SKM-1 treated with dmso at 0.1 percent for 144 hours (cell line): ENCODE measurements around the gene GFRAL.
A peak's percentile ranks its signal among the peaks of the same experiment; 100 is the strongest.

ENCODE experiments used
- DNase-seq: peaks from one replicate; lab custom pipeline; 2025; ENCODE audit not compliant: unreplicated experiment; lab: John Stamatoyannopoulos, UW

GFRAL gene

DNA sequence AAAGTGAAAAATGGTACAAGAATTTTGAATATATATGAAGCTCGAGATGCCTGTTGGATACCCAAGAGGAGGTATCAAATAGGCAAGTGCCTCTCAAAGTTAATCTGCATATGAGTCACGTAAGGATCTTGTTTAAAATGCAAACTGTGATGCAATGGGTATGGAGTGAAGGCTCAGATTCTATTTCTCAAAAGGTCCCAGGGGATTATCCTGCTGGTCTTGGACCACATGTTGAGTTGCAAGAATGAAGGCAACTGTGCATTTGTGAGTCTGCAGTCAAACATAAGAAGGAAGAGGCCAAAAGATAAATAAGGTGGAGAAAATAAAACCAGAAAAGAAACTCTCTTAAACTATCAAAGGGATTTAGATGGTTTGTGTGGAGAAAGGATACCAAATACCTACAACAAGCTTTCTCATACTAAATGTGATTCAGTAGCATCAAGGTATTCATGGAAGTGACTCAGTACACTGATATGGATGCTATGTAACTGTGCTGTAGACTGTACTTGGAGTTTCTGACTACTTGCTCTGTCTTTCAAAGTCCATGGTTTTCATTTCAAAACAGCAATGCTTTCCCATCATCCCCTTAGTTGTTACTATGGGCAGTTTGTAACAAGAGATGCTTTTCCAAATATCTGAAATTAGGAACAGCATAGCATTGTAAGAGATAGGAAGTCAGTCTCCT is 106.3 kb downstream of the GFRAL start:
- DNase-seq = no peak

DNA sequence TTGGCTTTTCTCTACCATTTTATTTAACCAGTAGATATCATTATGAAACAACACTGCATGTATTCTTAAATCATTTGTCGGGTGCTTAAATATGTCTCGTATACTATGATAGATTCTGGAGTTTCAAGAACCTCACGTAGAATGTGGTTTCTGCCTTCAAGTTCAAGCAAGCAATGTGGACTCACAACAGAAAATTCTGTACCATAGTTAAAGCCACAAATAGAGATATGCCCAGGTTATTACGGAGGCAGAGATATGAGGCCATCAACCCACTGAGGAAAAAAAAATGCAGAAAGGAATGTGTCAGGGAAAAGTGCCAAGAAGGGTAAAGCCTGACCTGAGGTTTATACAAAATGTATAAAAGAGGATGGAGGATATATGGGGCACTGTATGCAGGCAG is 109.9 kb downstream of the GFRAL start:
- no peak for DNase-seq

DNA sequence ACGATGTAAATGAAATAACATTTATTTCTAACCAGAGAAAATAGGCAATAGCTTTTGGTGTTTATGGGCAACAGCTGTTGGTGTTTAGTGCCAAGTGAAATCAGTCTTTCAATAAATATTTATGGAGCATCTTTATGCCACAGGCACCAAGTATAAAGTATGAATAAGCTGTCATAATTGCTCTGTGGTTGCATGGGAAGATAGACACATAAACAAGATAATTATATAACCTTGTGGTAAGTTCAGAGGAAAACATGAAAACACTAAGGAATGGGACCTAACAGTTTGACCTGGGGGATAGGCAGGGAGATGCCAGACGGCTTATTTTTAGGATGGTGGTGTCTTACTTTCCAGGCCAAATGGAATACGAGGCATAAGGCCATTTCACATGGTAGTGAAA is 110.9 kb downstream of the GFRAL start:
- no peak for DNase-seq

DNA sequence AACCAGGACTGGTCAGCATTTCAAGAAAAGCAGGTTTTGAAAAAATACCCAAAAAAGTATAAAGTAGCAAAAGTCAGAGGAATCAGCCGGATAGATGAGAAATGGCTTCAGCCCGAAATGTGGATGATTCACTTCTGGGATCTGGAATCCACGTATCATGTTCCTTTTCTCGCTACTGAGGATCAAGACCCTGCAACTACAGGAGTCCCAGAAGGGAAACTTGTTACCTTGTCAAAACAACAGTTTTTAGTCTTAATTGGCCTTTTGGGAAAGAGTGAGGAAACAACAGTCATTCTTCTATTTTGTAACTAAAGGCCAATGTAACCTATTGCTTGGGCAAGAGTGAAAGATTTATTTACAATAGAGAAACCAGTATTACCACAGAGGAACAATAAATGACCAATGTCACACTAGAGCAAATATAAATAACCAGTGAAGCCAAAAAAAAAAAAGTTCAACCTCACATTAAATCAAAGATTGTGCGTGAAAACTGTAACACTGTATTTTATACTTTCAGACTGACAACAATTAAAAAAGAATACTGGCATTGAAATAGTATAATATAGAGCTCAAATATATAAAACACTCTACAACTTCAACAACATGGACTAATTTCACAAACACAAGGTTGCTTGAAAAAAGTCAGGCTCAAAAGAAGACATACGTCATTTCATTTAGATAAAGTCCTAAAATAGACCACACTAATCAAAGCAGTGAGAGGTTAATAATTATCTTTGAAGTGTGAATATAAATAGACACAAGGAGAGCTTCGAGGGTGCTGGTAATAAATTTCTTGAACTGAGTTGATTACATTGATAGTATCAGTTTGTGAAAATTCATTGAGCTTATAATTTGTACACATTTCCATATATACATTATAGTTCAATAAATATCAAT is 116.2 kb downstream of the GFRAL start:
- no peak for DNase-seq

DNA sequence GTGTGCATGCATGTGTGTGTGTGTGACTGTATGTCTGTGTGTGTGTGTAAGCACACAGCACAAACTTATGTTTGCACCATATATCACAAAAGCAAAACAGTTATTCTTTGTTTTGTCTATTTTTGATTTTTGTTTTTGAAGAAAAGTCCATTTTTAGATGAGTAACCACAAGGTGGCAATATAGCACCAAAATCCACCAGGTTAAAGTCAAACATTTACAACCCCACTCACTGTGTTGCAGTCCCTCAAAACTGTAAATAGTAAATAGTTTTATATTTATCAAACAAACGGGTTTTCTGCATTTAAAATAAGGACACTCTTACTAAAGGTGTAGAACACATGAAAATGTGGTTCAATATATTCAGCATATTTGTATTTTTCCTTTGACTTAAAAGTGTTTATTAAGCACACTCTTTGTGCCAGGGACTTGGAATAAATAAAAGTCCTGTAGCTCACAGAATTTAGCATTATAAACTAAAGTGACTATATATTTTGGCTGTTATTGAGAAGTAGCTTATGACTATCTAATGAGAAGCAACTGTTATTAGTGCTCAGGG is 118.5 kb downstream of the GFRAL start:
- peak; percentile 36 for DNase-seq

DNA sequence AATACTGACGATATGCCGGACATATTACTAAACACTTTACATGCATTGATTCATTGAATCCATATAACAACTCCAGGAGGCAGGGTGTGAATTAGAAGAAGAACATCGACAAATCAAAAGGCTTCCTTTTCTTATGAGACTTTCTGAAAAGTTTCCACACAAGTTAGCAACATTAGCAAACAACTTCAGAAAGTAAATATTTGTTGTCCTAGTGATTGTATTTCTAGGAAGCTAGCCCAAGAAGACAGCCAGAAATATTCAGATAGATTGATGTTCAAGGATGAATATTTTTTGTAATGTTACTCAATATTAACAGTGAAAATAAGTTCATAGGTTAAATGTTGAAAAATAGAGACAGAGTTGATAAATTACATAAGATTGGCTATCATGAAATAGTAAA is 120.6 kb downstream of the GFRAL start:
- DNase-seq = no peak

DNA sequence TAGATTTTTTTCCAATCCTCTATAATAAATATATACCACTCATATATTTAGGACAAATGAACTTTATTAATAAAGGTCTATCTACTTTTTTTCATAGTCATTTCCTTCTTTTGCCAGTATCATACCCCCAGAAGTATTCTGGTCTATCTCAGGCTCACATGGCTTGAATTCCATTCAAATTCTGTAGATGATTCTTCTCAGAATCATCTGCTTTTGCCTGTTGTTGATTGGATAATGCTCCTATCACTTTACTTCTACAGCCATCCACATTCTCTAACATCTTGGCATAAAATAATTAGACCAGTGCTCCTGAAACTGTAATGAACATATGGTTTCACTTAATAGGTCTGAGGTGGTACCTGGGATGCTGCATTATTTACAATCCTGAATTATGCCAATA is 121.2 kb downstream of the GFRAL start:
- DNase-seq = no peak

DNA sequence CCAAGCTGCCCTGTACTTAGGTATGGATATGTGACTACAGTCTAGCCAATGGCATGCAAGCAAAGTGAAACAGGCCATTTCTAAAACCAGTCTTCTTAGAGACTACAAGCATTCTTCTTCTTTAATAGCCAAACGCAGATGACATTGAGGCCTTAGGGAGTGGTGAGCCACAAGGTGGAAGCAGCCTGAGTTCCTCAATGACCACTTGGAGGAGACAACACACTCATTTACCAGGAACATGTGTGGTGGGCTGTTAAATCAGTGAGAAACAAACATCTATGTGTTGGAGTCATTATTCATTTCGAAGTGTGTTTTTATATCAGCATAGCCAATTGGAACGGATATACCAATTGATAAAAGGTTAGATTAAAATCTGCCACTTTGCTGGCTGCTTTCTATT is 122.0 kb downstream of the GFRAL start:
- DNase-seq = peak; percentile 22

DNA sequence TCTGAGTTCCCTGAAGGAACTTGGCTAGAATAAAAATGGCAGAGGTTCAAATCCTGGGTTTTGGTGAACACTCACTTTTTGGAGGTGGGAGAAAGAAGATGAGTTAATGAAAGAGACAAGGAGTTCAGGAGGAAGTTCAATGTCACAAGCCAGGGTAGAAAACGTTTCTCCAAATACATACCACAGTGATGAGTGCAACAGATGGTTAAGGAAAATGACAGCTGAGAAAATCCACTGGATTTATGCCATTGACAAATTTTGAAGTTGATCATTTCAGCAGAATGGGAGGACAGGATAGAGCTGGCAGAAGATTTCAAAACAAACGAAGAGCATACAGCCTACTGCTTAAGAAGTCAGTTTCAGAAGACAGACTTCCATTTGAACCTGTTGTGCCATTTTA is 122.7 kb downstream of the GFRAL start:
- DNase-seq = no peak
